Measurements from ENCODE around the gene CARD10. TPM values are rescaled to one million over a fixed set of nuclear protein-coding genes. Genes with fewer than 3 reads are reported as not detected.

The CARD10 gene
- total RNA-seq, 1 experiment from 2014 or later, result 26.5 TPM

DNA sequence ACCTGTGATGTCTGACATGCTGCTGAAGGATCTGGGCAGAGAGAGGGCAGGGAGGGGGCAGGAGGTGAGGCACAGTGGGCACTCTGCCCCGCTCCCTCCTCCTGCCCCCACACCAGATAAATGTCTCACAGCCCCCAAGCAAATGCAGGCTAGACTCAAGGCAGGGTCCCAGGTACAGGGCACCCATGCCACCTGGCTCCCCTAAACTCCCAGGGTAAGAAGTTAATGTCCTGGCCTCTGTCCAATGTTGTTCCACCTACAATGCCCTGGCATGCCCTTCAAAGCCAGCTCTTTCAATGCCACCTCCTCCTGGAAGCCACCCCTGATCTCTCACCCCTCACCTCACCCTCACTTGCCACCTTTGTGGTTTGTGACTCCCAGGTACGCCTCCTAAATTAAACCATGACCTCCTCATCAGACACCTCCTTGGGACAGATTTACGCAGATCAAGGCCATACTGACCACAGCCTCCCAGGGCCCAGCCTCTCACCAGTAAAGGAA is 16.0 kb downstream of the CARD10 start:
- Histone ChIP-seq H3K4me1 (peaks cover 45% of the 10 kb centered on the region), H3K36me3 (ENCODE audit: control insufficient read depth, insufficient read depth, low read length) (no peaks in the 10 kb centered on the region; the same call in 1 of the 2 replicates), H3K9me3 (no peaks in the 10 kb centered on the region), H3K27me3 (replicated peaks; ENCODE audit: control insufficient read depth, insufficient read depth, low read length) (no peaks in the 10 kb centered on the region), H3K4me3 (ENCODE audit: low read depth, low read length) (no peak overlapping the region)
- H3K36me3 Mint-ChIP-seq (ENCODE audit: insufficient read depth, unreplicated experiment), result peaks cover 47% of the 10 kb centered on the region
- no peaks in the 10 kb centered on the region for H3K9me3 Mint-ChIP-seq (ENCODE audit: unreplicated experiment)
- no peak for TF ChIP-seq CTCF (IDR thresholded peaks at IDR 0.05; ENCODE audit: insufficient read depth in 1 of 2, low read depth in 1 of 2, low read length in 1 of 2, severe bottlenecking in 1 of 2, unreplicated experiment in 1 of 2)
- peak overlapping the region; percentile 99 for H3K27ac Mint-ChIP-seq (ENCODE audit: unreplicated experiment)
- intact Hi-C loops (cut with micrococcal nuclease; ENCODE audit: unreplicated experiment), result loop anchor here (2.0 to 5.0 kb wide), 2 partner anchors 16 to 181 kb away; partner anchors contain the start of gene CARD10
- ChIA-PET CTCF (no interaction called here), POLR2A (interaction anchor here (1.0 to 2.3 kb wide), 2 partner anchors 9 to 76 kb away, joined by 3 to 15 read pairs; no protein-coding TSS in a partner anchor)
- BruUV-seq (replicated peaks), result no TSS peak
- no peaks in the 10 kb centered on the region for H3K27me3 Mint-ChIP-seq (ENCODE audit: insufficient read depth, unreplicated experiment)
- DNase-seq, result no peak
- H3K4me1 Mint-ChIP-seq (ENCODE audit: low read depth, unreplicated experiment), result peaks cover 46% of the 10 kb centered on the region
- H3K4me3 Mint-ChIP-seq (ENCODE audit: unreplicated experiment), result no peak overlapping the region

DNA sequence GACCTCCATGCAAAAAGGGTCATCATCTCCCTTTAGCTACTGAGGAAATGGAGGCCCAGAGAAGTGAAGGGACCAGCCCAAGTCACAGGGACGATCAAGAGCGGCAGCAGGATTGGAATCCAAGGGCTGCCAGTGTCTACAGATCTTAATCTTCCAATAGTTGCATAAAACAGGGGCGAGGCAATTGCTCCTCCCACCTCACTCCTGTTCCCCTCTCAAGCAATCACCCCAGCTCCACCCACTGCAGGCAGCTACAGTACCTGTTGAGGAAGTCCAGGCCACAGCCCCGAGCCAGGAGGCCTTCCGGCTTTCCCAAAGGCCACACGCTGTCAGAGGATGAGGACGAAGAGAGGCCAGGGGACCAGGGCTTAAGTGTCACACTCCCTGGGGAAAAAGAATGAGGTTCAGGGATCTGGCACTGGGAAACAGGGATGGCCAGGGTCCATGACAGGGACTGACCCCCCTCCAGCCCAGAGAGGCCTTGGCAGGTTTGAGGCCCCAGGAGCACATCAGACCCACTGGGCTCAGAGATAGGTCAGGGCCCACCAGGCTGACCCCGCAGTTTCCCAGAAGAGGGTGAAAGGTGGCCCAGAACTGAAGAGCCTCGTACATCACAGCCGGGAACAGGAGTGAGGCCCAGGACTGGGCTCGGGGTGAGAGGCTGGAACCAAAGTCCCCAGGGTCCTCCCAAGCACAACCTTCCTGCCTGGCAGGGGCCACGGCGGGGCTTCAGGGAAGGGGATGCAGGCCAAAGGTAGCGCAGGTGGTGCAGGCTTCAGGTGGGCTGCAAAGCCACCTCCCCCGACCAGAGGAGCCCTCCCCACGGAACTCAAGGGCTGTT is 16.7 kb downstream of the CARD10 start:
- BruUV-seq (replicated peaks), result TSS peak; percentile 93
- Histone ChIP-seq H3K4me3 (ENCODE audit: low read depth, low read length) (no peak overlapping the region), H3K36me3 (ENCODE audit: control insufficient read depth, insufficient read depth, low read length) (no peaks in the 10 kb centered on the region; the same call in 1 of the 2 replicates), H3K9me3 (no peaks in the 10 kb centered on the region), H3K4me1 (peaks cover 45% of the 10 kb centered on the region), H3K27me3 (replicated peaks; ENCODE audit: control insufficient read depth, insufficient read depth, low read length) (no peaks in the 10 kb centered on the region)
- intact Hi-C loops (cut with micrococcal nuclease; ENCODE audit: unreplicated experiment), result loop anchor here (1.0 to 5.0 kb wide), 3 partner anchors 10 to 180 kb away; partner anchors contain the start of gene CARD10
- peak; percentile 88 to 96 for DNase-seq
- ChIA-PET POLR2A (interaction anchor here (1.0 to 2.3 kb wide), 3 partner anchors 10 to 77 kb away, joined by 3 to 15 read pairs (median 5); partner anchors contain the start of gene CARD10), CTCF (interaction anchor here (0.7 to 1.6 kb wide), 7 partner anchors 10 to 459 kb away, joined by 3 to 13 read pairs (median 4); partner anchors contain the start of gene MFNG)
- peak overlapping the region; percentile 80 for H3K4me3 Mint-ChIP-seq (ENCODE audit: unreplicated experiment)
- peak overlapping the region; percentile 99 for H3K27ac Mint-ChIP-seq (ENCODE audit: unreplicated experiment)
- peaks cover 46% of the 10 kb centered on the region for H3K4me1 Mint-ChIP-seq (ENCODE audit: low read depth, unreplicated experiment)
- peaks cover 44% of the 10 kb centered on the region for H3K36me3 Mint-ChIP-seq (ENCODE audit: insufficient read depth, unreplicated experiment)
- TF ChIP-seq CTCF (IDR thresholded peaks at IDR 0.05; ENCODE audit: insufficient read depth in 1 of 2, low read depth in 1 of 2, low read length in 1 of 2, severe bottlenecking in 1 of 2, unreplicated experiment in 1 of 2), result no peak
- H3K9me3 Mint-ChIP-seq (ENCODE audit: unreplicated experiment), result no peaks in the 10 kb centered on the region
- H3K27me3 Mint-ChIP-seq (ENCODE audit: insufficient read depth, unreplicated experiment), result no peaks in the 10 kb centered on the region
